HG03432 (cell line): ENCODE measurements around the gene MAGEE2.
A peak's percentile ranks its signal among the peaks of the same experiment; 100 is the strongest.
"Not testable (repeated sequence)": the region's sequence is repeated elsewhere in the genome, so short reads cannot be mapped to it uniquely, and the experiment has no call there.

Experiments used
- ATAC-seq: cut with Tn5 transposase; IDR thresholded peaks from one replicate; pipeline ENCODE4 v1.9.1; 2021; ENCODE audit warnings: mild to moderate bottlenecking, moderate library complexity; ENCODE audit not compliant: unreplicated experiment

The MAGEE2 gene, protein sequence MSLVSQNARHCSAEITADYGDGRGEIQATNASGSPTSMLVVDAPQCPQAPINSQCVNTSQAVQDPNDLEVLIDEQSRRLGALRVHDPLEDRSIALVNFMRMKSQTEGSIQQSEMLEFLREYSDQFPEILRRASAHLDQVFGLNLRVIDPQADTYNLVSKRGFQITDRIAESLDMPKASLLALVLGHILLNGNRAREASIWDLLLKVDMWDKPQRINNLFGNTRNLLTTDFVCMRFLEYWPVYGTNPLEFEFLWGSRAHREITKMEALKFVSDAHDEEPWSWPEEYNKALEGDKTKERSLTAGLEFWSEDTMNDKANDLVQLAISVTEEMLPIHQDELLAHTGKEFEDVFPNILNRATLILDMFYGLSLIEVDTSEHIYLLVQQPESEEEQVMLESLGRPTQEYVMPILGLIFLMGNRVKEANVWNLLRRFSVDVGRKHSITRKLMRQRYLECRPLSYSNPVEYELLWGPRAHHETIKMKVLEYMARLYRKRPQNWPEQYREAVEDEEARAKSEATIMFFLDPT

DNA sequence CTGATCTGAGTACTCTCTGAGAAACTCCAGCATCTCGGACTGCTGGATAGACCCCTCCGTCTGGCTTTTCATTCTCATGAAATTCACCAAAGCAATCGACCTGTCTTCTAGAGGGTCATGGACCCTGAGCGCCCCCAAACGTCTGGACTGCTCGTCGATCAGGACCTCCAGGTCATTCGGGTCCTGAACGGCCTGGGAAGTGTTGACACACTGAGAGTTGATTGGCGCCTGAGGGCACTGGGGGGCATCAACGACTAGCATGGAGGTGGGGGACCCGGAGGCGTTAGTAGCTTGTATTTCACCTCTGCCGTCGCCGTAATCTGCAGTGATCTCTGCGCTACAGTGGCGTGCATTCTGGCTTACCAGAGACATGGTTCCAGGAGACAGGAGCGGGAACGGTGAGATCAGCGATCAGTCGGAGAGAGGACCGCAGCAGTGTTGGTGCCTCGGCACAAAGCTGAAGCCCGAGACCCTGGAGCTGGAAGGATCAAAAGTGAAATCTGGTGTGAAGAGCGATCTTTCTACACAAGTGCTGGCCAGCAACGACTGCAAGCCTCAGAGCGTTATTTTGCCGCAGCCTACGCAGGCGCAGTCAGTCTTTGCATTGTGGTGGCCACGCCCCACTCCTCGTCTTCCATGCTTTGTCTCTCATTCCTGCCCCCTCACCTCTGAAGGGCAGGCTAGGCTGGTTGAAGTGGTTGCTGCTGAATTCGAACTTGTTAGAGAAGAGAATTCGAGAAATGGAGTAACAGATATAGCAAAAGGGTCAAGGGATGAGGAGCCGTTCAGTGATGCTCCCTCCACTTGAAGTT lies at the start of gene MAGEE2:
Gene MAGEE2, minus strand, starts transcription at position 575 of the 812 bp plus-strand sequence. Its CDS starts 203 bp downstream, at position 372.
- no peak for ATAC-seq

DNA sequence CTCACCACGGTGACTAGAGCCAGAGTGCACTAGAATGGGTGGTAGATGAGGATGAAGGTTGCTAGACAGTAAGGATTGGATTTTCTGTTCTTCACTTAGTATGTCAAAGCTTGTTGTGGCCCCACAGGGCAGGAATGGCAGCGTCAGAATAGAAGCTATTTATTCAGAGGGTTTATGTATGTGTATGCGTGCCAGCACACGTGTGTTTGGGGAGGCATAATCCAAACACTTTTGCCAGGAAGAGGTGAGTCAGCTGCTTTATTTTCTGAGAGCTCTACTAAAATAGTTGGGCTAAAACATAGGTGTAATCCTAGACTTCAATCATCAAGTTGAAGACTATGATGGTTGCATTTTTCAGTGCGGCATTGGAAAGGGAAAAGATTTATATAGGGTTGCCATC lies 1.2 kb upstream of the MAGEE2 start:
- ATAC-seq, result no peak

DNA sequence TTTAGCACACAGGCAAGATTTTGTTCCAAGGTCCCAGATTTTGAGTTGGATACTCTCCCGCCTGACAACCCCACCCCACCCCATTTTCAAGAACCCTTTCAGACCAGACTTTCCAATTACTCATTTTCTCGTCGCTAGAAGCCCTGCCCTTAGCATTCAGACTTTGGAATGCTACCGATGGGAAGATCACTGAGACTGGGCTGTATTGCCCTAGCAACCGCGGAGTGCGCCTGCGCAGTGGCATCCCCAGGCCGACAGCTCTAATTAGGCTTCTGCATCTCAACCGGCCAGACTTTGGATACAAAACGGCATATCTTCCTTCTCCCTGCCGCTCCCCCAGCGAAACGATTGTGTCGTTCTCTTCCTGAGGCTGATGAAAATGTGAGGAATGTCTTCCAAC lies 3.4 kb downstream of the MAGEE2 start:
- ATAC-seq, result no peak

DNA sequence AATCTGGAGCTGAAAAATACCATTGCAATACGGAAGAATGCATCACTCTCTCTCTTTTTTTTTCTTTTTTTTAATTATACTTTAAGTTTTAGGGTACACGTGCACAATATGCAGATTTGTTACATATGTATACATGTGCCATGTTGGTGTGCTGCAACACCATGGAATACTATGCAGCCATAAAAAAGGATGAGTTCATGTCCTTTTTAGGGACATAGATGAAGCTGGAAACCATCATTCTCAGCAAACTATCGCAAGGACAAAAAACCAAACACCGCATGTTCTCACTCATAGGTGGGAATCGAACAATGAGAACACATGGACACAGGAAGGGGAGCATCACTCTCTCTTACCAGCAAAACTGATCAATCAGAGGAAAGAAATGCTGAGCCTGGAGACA lies 17.0 kb downstream of the MAGEE2 start:
- ATAC-seq, result not testable (repeated sequence)

DNA sequence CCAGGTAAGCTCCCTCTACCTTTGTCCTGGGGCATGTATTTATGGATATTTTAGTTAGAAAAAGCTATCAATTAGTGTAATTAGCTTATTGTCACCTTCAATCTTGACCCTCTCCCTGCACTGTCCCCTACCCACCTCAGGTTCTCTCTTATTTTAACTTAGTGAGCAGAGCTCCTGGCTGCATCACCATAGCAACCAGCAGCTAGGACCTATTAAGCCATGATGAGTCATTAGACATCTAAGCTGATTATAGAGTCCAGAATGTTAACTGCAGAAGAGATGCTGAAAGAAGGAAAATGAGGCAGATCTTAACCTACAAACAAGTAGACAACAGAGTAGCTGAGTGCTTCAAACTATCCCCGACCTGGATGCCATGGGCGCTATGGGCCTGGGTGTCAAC lies 36.6 kb downstream of the MAGEE2 start:
- ATAC-seq, result no peak

DNA sequence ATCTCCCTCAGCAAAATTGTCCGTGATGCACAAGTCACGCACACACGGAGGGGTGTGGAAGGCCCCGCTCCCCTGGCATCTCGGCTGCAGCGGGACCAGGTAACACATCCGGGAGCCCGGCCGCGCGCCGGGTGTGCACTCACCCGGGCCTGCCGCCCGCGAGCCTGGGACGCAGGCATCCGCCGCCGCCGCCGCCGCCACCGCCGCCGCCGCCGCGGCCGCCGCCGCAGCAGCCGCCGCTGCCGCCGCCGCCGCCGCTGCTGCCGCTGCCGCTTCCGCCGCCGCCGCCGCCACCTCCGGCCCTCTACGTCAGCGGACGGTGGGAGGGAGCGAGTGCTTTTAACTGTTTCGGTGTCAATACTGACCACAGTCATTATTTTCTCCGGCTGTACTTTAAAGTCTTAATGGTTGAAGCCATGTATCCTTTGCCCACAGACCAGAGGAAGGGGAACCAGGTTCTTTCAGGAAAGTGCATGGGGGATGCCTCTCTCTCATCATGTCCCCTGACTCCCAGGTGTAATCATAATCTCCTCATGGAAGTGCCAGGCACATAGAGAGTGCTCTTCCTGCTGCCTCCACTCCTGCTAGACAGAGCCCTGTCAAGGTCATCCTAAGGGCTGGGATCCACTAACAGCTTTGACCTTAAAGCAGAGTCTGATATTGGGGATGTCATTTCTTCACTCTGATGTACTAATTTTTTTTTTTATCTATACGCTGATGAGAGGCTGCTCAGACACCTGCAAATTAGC lies 38.0 kb downstream of the MAGEE2 start:
- peak; percentile 98 for ATAC-seq
